Lower leg skin (tissue), 3 donors: ENCODE data around the gene TIGD1.

Experiments
- POLR2A ChIP-seq, 2 donors: fragments of 450-650 bp; IDR thresholded peaks; one replicate each; pipeline ENCODE4 v1.6.1; 2016 to 2017; ENCODE audit warnings: antibody characterized with exemption in 2 of 2, mild to moderate bottlenecking in 1 of 2, moderate library complexity in 1 of 2
- TF ChIP-seq, protein P1 (sequence below), 3 donors: fragments of 450-650 bp; IDR thresholded peaks; one replicate each; pipeline ENCODE4 v1.5.1; 2016; ENCODE audit warnings: antibody characterized with exemption in 3 of 3, mild to moderate bottlenecking in 3 of 3, moderate library complexity in 2 of 3

DNA sequence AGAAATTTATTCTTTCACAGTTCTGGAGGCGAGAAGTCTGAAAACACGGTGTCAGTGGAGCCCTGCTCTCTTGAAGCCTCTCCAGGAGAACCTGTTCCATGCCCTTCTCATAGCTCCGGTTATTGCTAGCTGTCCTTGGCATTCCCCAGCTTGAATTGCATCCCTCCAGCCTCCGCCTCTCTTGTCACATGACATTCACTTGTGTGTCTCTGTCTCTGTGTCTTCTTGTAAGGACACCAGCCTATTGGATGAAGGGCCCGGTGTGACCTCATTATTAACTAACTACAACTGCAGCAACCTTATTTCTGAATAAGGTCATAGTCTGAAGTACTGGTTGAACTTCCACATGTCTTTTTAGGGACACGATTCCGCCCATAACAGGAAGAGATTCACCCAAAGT, 34.7 kb downstream of the TIGD1 start:
- TF ChIP-seq, protein P1, sequence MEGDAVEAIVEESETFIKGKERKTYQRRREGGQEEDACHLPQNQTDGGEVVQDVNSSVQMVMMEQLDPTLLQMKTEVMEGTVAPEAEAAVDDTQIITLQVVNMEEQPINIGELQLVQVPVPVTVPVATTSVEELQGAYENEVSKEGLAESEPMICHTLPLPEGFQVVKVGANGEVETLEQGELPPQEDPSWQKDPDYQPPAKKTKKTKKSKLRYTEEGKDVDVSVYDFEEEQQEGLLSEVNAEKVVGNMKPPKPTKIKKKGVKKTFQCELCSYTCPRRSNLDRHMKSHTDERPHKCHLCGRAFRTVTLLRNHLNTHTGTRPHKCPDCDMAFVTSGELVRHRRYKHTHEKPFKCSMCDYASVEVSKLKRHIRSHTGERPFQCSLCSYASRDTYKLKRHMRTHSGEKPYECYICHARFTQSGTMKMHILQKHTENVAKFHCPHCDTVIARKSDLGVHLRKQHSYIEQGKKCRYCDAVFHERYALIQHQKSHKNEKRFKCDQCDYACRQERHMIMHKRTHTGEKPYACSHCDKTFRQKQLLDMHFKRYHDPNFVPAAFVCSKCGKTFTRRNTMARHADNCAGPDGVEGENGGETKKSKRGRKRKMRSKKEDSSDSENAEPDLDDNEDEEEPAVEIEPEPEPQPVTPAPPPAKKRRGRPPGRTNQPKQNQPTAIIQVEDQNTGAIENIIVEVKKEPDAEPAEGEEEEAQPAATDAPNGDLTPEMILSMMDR (IDR thresholded peaks at IDR 0.05), result no peak
- TF ChIP-seq POLR2A (IDR thresholded peaks at IDR 0.05), result no peak
